HL-60/S4 (cell line): Measurements from ENCODE around the gene ARF1.

ENCODE experiments used
- in situ Hi-C: fragments of 300-500 bp; cut with MboI; formaldehyde crosslinking; loops from 2 replicates; pipeline ENCODE4 v1.14.3; 2022; ENCODE audit warnings: low sequenced_read_pairs

ARF1 gene

GRCh38 chr1:228068359-228068758 lies 14.1 kb upstream of the ARF1 start:
- in situ Hi-C loops: no loop called here

GRCh38 chr1:228070173-228070572 lies 12.3 kb upstream of the ARF1 start:
- in situ Hi-C loops: no loop called here

GRCh38 chr1:228070851-228071250 lies 11.7 kb upstream of the ARF1 start:
- in situ Hi-C loops: no loop called here

- in situ Hi-C loops: no loop called here
Observed at GRCh38 chr1:228071839-228072657, 10.5 kb upstream of the ARF1 start.

GRCh38 chr1:228072658-228073043 lies 9.9 kb upstream of the ARF1 start:
- in situ Hi-C loops: no loop called here

GRCh38 chr1:228073061-228073856 lies 9.2 kb upstream of the ARF1 start:
- in situ Hi-C loops: no loop called here

- in situ Hi-C loops: no loop called here
Observed at GRCh38 chr1:228073857-228074545, 8.5 kb upstream of the ARF1 start.

- in situ Hi-C loops: no loop called here
Observed at GRCh38 chr1:228074954-228075730, 7.4 kb upstream of the ARF1 start.

GRCh38 chr1:228075801-228076271 lies 6.7 kb upstream of the ARF1 start:
- in situ Hi-C loops: no loop called here

GRCh38 chr1:228076796-228077430 lies 5.6 kb upstream of the ARF1 start:
- in situ Hi-C loops: no loop called here

GRCh38 chr1:228077565-228078330 lies 4.8 kb upstream of the ARF1 start:
- in situ Hi-C loops: no loop called here

- in situ Hi-C loops: no loop called here
Observed at GRCh38 chr1:228079013-228079412, 3.5 kb upstream of the ARF1 start.

GRCh38 chr1:228079601-228080263 lies 2.8 kb upstream of the ARF1 start:
- in situ Hi-C loops: no loop called here

- in situ Hi-C loops: no loop called here
Observed at GRCh38 chr1:228081144-228081543, 1.4 kb upstream of the ARF1 start.

GRCh38 chr1:228081578-228082213 lies 812 bp upstream of the ARF1 start:
- in situ Hi-C loops: no loop called here

- in situ Hi-C loops: no loop called here
Observed at GRCh38 chr1:228082918-228083870, 686 bp downstream of the ARF1 start.

GRCh38 chr1:228083871-228084278 lies 1.4 kb downstream of the ARF1 start:
- in situ Hi-C loops: no loop called here
